Measurements from ENCODE around the gene MXD3. TPM values are rescaled to one million over a fixed set of nuclear protein-coding genes. Genes with fewer than 3 reads are reported as not detected.

MXD3 gene
- total and polyA plus RNA-seq, 2 experiments from 2014 or later = 9.9 to 11.6 TPM

DNA sequence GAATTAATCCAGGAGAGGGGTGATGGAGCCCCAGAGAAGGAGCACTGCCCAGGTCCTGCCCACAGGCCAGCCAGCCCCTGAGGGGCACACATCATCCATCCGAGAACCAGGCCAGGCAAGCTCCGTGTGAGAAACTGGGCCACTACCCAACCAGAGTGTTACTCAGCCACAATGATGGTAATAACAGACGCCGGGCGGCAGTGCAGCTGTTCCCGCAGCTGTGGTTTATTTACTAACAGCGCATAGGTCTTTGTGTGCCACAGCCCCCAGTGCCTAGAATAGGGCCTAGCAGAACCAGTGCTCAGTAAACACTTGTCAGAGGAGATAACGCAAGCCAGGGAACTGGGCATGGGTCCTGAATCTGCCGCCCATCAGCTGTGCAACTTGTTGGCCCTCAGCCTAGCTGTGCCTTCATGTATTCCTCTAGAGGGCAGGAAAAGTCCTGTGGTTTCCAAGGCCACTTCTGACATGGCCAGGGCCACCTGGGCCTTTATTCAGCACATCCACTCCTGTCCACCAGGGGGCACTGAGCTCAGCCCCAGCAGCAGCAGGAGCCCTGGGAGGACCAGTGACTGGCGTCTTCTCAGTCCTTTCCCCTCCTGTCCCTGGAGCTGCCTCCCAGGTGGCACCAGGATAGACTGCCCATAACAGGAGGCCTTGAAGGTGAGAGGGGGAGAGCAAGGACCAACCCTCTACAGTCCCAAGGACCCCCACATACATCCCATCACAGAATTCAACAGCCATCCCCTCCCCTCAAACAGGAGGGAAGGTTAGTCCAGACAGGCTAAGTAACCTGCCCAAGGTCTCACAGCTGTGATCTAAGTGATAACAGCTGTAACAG is 2.1 kb downstream of the MXD3 start:
- Mint-ChIP-seq H3K27me3 (ENCODE audit: insufficient read depth, low read depth, poor library complexity) (peaks cover 15% of the 10 kb centered on the region), H3K9me3 (no peaks in the 10 kb centered on the region; the same call in 2 of the 3 replicates), H3K4me3 (peak overlapping the region; percentile 52), H3K36me3 (ENCODE audit: low read depth) (peaks cover 26% of the 10 kb centered on the region), H3K27ac (no peak overlapping the region), H3K4me1 (peaks cover 31% of the 10 kb centered on the region)
- Histone ChIP-seq H3K27ac (ENCODE audit: low read depth) (no peak overlapping the region), H3K27me3 (ENCODE audit: insufficient read depth) (no peaks in the 10 kb centered on the region), H3K79me2 (replicated peaks; ENCODE audit: insufficient read depth) (peaks cover 13% of the 10 kb centered on the region), H3K4me1 (ENCODE audit: insufficient read depth) (peaks cover 18% of the 10 kb centered on the region), H3F3A (replicated peaks; ENCODE audit: low read depth) (peaks cover 25% of the 10 kb centered on the region), H3K36me3 (ENCODE audit: insufficient read depth) (peaks cover 17% of the 10 kb centered on the region), H3K9me2 (ENCODE audit: insufficient read depth) (no peaks in the 10 kb centered on the region), H4K20me1 (replicated peaks; ENCODE audit: insufficient read depth) (peaks cover 22% of the 10 kb centered on the region), H3K4me3 (no peak overlapping the region), H2AFZ (no peak overlapping the region), H3K4me2 (no peak overlapping the region)
- DNase-seq (ENCODE audit: low spot score) = peak; percentile 93
- TF ChIP-seq, protein P1, sequence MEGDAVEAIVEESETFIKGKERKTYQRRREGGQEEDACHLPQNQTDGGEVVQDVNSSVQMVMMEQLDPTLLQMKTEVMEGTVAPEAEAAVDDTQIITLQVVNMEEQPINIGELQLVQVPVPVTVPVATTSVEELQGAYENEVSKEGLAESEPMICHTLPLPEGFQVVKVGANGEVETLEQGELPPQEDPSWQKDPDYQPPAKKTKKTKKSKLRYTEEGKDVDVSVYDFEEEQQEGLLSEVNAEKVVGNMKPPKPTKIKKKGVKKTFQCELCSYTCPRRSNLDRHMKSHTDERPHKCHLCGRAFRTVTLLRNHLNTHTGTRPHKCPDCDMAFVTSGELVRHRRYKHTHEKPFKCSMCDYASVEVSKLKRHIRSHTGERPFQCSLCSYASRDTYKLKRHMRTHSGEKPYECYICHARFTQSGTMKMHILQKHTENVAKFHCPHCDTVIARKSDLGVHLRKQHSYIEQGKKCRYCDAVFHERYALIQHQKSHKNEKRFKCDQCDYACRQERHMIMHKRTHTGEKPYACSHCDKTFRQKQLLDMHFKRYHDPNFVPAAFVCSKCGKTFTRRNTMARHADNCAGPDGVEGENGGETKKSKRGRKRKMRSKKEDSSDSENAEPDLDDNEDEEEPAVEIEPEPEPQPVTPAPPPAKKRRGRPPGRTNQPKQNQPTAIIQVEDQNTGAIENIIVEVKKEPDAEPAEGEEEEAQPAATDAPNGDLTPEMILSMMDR (conservative IDR thresholded peaks at IDR 0.05; ENCODE audit: low read depth in 2 of 2) = peak; percentile 94 to 97
- no peak for TF ChIP-seq ZNF331 (CRISPR knock-in tag; IDR thresholded peaks at IDR 0.05; ENCODE audit: low read depth)
- peak; percentile 34 for ATAC-seq

- ATAC-seq (no peak), DNase-seq (ENCODE audit: low spot score) (no peak)
- peaks cover 25% of the 10 kb centered on the region for H3F3A ChIP-seq (replicated peaks; ENCODE audit: low read depth)
- H3K36me3 ChIP-seq (ENCODE audit: insufficient read depth) = peaks cover 17% of the 10 kb centered on the region
- Mint-ChIP-seq H3K27ac (no peak overlapping the region), H3K36me3 (ENCODE audit: low read depth) (peaks cover 33% of the 10 kb centered on the region), H3K4me3 (no peak overlapping the region; the same call in 2 of the 3 replicates), H3K27me3 (ENCODE audit: insufficient read depth, low read depth, poor library complexity) (peaks cover 19% of the 10 kb centered on the region), H3K4me1 (peaks cover 38% of the 10 kb centered on the region), H3K9me3 (no peaks in the 10 kb centered on the region; the same call in 2 of the 3 replicates)
- no peaks in the 10 kb centered on the region for H3K27me3 ChIP-seq (ENCODE audit: insufficient read depth)
- H3K4me2 ChIP-seq = no peak overlapping the region
- H3K4me1 ChIP-seq (ENCODE audit: insufficient read depth) = peaks cover 19% of the 10 kb centered on the region
- peaks cover 21% of the 10 kb centered on the region for H3K79me2 ChIP-seq (replicated peaks; ENCODE audit: insufficient read depth)
- H3K27ac ChIP-seq (ENCODE audit: low read depth) = no peak overlapping the region
- H4K20me1 ChIP-seq (replicated peaks; ENCODE audit: insufficient read depth) = peaks cover 22% of the 10 kb centered on the region
- H2AFZ ChIP-seq = no peak overlapping the region
- no peaks in the 10 kb centered on the region for H3K9me2 ChIP-seq (ENCODE audit: insufficient read depth)
- H3K4me3 ChIP-seq = no peak overlapping the region
- TF ChIP-seq ETS1 (IDR thresholded peaks at IDR 0.05) = no peak
- TF ChIP-seq POLR2AphosphoS5 (IDR thresholded peaks at IDR 0.05; ENCODE audit: low read depth) = no peak
- TF ChIP-seq ZNF331 (CRISPR knock-in tag; IDR thresholded peaks at IDR 0.05; ENCODE audit: low read depth) = no peak
- TF ChIP-seq ZNF462 (CRISPR knock-in tag; IDR thresholded peaks at IDR 0.05) = no peak
- TF ChIP-seq STAT1 (IDR thresholded peaks at IDR 0.05; ENCODE audit: unreplicated experiment) = no peak
- no peak for TF ChIP-seq NANOG (IDR thresholded peaks at IDR 0.05; ENCODE audit: borderline replicate concordance)
- TF ChIP-seq EZH2phosphoT487 (IDR thresholded peaks at IDR 0.05; ENCODE audit: unreplicated experiment) = no peak
- TF ChIP-seq, protein P1 (conservative IDR thresholded peaks at IDR 0.05; ENCODE audit: low read depth in 2 of 2) = no peak
Observed at GRCh38 chr5:177308740-177309139, 3.0 kb downstream of the MXD3 start.

Measured in GM23338 (cell line).